Measurements from ENCODE around the gene ODC1. TPM values are rescaled to one million over a fixed set of nuclear protein-coding genes. Genes with fewer than 3 reads are reported as not detected.

Gene ODC1
- total RNA-seq, 4 donors from 2014 or later: 36.2 to 75.2 (median 43.2) TPM

DNA sequence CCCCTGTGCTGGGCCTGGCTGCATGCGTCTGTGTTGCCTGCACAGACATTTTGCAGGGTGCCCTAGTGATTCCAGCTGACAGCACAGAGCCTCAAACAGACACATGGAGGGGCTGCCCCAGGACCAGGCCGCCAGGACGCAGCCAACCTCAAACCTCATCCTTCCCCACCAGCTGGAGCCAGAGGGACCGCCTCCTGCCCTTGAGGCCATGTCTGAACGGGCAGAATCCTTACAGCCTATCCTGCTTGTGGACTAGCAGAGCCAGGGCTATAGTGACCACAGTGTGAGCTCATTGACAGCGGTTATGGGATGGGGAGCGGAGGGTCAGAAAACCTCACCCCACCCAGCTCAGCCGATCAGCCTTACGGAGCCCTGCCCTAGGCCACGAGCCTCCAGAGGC is 22.4 kb downstream of the ODC1 start:
- Histone ChIP-seq H3K27me3 (no peaks in the 10 kb centered on the region), H3K4me1 (peaks cover 0 to 8% (median 5%) of the 10 kb centered on the region in 4 donors), H3K4me3 (no peak overlapping the region), H3K27ac (no peak overlapping the region), H3K36me3 (peaks cover 0 to 9% (median 0%) of the 10 kb centered on the region in 4 donors), H3K9me3 (no peaks in the 10 kb centered on the region)
- TF ChIP-seq POLR2A (IDR thresholded peaks at IDR 0.05) (no peak), POLR2AphosphoS5 (IDR thresholded peaks at IDR 0.05) (no peak), EP300 (IDR thresholded peaks at IDR 0.05; ENCODE audit: low read depth) (no peak)
- TF ChIP-seq, protein P1, sequence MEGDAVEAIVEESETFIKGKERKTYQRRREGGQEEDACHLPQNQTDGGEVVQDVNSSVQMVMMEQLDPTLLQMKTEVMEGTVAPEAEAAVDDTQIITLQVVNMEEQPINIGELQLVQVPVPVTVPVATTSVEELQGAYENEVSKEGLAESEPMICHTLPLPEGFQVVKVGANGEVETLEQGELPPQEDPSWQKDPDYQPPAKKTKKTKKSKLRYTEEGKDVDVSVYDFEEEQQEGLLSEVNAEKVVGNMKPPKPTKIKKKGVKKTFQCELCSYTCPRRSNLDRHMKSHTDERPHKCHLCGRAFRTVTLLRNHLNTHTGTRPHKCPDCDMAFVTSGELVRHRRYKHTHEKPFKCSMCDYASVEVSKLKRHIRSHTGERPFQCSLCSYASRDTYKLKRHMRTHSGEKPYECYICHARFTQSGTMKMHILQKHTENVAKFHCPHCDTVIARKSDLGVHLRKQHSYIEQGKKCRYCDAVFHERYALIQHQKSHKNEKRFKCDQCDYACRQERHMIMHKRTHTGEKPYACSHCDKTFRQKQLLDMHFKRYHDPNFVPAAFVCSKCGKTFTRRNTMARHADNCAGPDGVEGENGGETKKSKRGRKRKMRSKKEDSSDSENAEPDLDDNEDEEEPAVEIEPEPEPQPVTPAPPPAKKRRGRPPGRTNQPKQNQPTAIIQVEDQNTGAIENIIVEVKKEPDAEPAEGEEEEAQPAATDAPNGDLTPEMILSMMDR (IDR thresholded peaks at IDR 0.05): no peak
- intact Hi-C loops (cut with DNase I; ENCODE audit: low total_unique reads) (no loop called here), in situ Hi-C loops (cut with MboI; ENCODE audit: low pct_ligation_motif_present in 1 of 4, low pct_unique_long_range_greater_than_20kb in 1 of 4, low sequenced_read_pairs in 3 of 4) (loop anchor here in 2 of 4 donors (10.0 to 25.0 kb wide), 2 partner anchors 291 to 588 kb away; partner anchors contain the start of gene TAF1B (in 1 of the 2))
- DNase-seq: no peak
- 70% methylated on average over 10 of the region's 10 CpGs; no CpG with 5 or more reads in 1 of the 2 donors for WGBS, 2 donors (ENCODE audit: low coverage in 1 of 2)

DNA sequence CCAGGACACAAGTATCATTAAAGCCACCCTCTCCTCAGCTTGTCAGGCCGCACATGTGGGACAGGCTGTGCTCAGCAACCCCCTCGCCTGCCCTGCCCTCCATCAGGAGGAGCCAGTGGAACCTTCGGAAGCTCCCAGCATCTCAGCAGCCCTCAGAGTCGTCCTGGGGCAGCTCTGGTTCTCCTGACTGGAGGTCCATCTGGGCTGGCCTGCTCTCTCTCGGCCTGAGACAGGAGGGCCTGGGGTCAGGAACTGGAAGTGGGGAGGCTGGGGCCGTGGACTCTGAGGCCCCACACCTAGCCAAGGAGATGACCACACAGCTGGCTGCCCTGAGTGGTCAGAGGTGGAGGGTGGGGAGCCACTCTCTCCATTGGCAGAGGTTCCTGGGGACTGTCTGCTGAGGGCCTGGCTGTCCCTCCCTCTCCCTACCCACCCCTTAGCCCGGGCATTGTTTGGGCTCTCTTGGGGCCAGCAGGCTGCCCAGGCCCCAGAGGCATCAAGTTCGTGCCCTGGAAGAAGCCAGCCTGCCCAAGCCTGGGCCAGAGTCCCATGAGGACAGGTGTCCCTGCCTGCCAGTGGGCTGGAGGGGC is 23.1 kb downstream of the ODC1 start:
- no peak overlapping the region for H3K4me3 ChIP-seq
- H3K4me1 ChIP-seq: peaks cover 0 to 8% (median 5%) of the 10 kb centered on the region in 4 donors
- TF ChIP-seq POLR2A (IDR thresholded peaks at IDR 0.05): no peak
- TF ChIP-seq, protein P1 (IDR thresholded peaks at IDR 0.05): no peak
- TF ChIP-seq POLR2AphosphoS5 (IDR thresholded peaks at IDR 0.05): no peak
- TF ChIP-seq EP300 (IDR thresholded peaks at IDR 0.05; ENCODE audit: low read depth): no peak
- H3K36me3 ChIP-seq: peaks cover 0 to 9% (median 0%) of the 10 kb centered on the region in 4 donors
- no peaks in the 10 kb centered on the region for H3K27me3 ChIP-seq
- no peak overlapping the region for H3K27ac ChIP-seq
- in situ Hi-C loops (cut with MboI; ENCODE audit: low pct_ligation_motif_present in 1 of 4, low pct_unique_long_range_greater_than_20kb in 1 of 4, low sequenced_read_pairs in 3 of 4): loop anchor here in 3 of 4 donors (10.0 to 25.0 kb wide), 4 partner anchors 138 to 588 kb away; partner anchors contain the start of gene TAF1B (in 1 of the 3)
- no peak for DNase-seq
- H3K9me3 ChIP-seq: no peaks in the 10 kb centered on the region
- 94% methylated on average over 8 of the region's 8 CpGs; no CpG with 5 or more reads in 1 of the 2 donors for WGBS, 2 donors (ENCODE audit: low coverage in 1 of 2)
- intact Hi-C loops (cut with DNase I; ENCODE audit: low total_unique reads): no loop called here

DNA sequence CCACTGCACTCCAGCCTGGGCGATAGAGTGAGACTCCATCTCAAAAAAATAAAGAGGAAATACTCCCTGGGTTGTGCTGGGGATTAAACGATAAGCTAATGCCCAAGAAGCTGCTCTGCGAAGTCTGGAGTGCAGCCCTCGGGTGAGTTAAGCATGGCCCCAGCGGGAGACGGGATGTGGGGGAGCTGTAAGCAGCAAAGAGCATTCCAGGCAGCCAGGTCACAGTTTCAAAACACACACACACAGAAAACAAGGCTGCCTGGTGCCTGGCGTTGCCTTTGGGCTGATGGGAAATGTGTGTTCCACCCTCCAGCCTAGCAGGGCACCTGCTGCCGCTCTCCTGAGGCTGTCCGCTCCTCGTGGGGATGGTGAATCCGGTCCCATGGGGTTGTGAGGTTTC is 24.1 kb downstream of the ODC1 start:
- no peak for TF ChIP-seq EP300 (IDR thresholded peaks at IDR 0.05; ENCODE audit: low read depth)
- TF ChIP-seq POLR2A (IDR thresholded peaks at IDR 0.05): no peak
- TF ChIP-seq POLR2AphosphoS5 (IDR thresholded peaks at IDR 0.05): no peak
- TF ChIP-seq, protein P1 (IDR thresholded peaks at IDR 0.05): no peak
- intact Hi-C loops (cut with DNase I; ENCODE audit: low total_unique reads): no loop called here
- H3K27me3 ChIP-seq: no peaks in the 10 kb centered on the region
- 95% methylated on average over 11 of the region's 11 CpGs; no CpG with 5 or more reads in 1 of the 2 donors for WGBS, 2 donors (ENCODE audit: low coverage in 1 of 2)
- H3K4me1 ChIP-seq: peaks cover 0 to 8% (median 5%) of the 10 kb centered on the region in 4 donors
- peaks cover 0 to 9% (median 0%) of the 10 kb centered on the region in 4 donors for H3K36me3 ChIP-seq
- H3K9me3 ChIP-seq: no peaks in the 10 kb centered on the region
- in situ Hi-C loops (cut with MboI; ENCODE audit: low pct_ligation_motif_present in 1 of 4, low pct_unique_long_range_greater_than_20kb in 1 of 4, low sequenced_read_pairs in 3 of 4): loop anchor here in 3 of 4 donors (10.0 to 25.0 kb wide), 3 partner anchors 137 to 289 kb away; no protein-coding TSS in a partner anchor
- DNase-seq: no peak
- H3K27ac ChIP-seq: no peak overlapping the region
- no peak overlapping the region for H3K4me3 ChIP-seq

DNA sequence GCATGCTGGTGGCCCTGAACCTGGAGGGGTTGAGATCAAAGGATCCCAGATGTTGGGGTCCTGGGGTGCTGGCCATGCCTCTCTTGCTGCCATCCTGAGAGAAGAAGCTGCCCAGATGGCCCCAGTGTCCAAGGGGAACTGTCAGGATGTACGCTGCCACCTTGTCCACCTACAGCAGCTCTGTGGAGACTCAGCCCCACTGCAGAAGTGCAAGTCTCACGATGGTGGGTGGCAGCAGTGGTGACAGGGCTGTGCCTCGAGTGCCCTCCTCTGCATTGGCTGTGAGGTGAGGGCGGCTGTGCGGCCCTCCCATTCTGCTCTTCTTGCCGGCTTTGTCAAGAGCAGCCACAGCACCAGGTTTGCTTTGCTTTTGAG is 24.7 kb downstream of the ODC1 start:
- Histone ChIP-seq H3K27me3 (no peaks in the 10 kb centered on the region), H3K36me3 (peaks cover 0 to 9% (median 0%) of the 10 kb centered on the region in 4 donors), H3K9me3 (no peaks in the 10 kb centered on the region), H3K4me1 (peaks cover 0 to 3% (median under 1%) of the 10 kb centered on the region in 4 donors), H3K27ac (no peak overlapping the region), H3K4me3 (no peak overlapping the region)
- 89% methylated on average over 5 of the region's 6 CpGs; no CpG with 5 or more reads in 1 of the 2 donors for WGBS, 2 donors (ENCODE audit: low coverage in 1 of 2)
- in situ Hi-C loops (cut with MboI; ENCODE audit: low pct_ligation_motif_present in 1 of 4, low pct_unique_long_range_greater_than_20kb in 1 of 4, low sequenced_read_pairs in 3 of 4): loop anchor here in 3 of 4 donors (10.0 to 25.0 kb wide), 3 partner anchors 136 to 289 kb away; no protein-coding TSS in a partner anchor
- TF ChIP-seq, protein P1 (IDR thresholded peaks at IDR 0.05): no peak
- TF ChIP-seq POLR2AphosphoS5 (IDR thresholded peaks at IDR 0.05) (no peak), EP300 (IDR thresholded peaks at IDR 0.05; ENCODE audit: low read depth) (no peak), POLR2A (IDR thresholded peaks at IDR 0.05) (no peak)
- DNase-seq: no peak
- intact Hi-C loops (cut with DNase I; ENCODE audit: low total_unique reads): no loop called here
